Immature natural killer cell (primary cell): Measurements from ENCODE around the gene PAN3. TPM values are rescaled to one million over a fixed set of nuclear protein-coding genes. Genes with fewer than 3 reads are reported as not detected.
"Not testable (repeated sequence)": the region's sequence is repeated elsewhere in the genome, so short reads cannot be mapped to it uniquely, and the experiment has no call there.

Source experiments
- DNase-seq, 3 donors: peaks; one replicate each; pipeline ENCODE4 v3.0.0; 2022; ENCODE audit warnings: mixed read lengths in 1 of 3
- H3K27ac Mint-ChIP-seq, 6 donors: one replicate each; pipeline ENCODE4 v1.8.0; 2020; ENCODE audit warnings: mixed read lengths in 6 of 6, mild to moderate bottlenecking in 5 of 6, inconsistent platforms in 4 of 6, moderate library complexity in 3 of 6
- H3K27me3 Mint-ChIP-seq, 3 donors: one replicate each; pipeline ENCODE4 v1.8.0; 2020 to 2021; ENCODE audit warnings: low read depth in 3 of 3, mild to moderate bottlenecking in 3 of 3, mixed read lengths in 3 of 3, moderate library complexity in 3 of 3, inconsistent platforms in 1 of 3
- H3K36me3 Mint-ChIP-seq, 3 donors: one replicate each; pipeline ENCODE4 v1.8.0; 2020; ENCODE audit warnings: mixed read lengths in 3 of 3, inconsistent platforms in 2 of 3, mild to moderate bottlenecking in 2 of 3
- H3K4me1 Mint-ChIP-seq, 2 donors: one replicate each; pipeline ENCODE4 v1.8.0; 2020; ENCODE audit warnings: inconsistent platforms in 2 of 2, mild to moderate bottlenecking in 2 of 2, mixed read lengths in 2 of 2, moderate library complexity in 1 of 2
- H3K4me3 Mint-ChIP-seq, 5 donors: one replicate each; pipeline ENCODE4 v1.8.0; 2020; ENCODE audit warnings: mild to moderate bottlenecking in 5 of 5, mixed read lengths in 5 of 5, inconsistent platforms in 3 of 5, moderate library complexity in 3 of 5
- H3K9me3 Mint-ChIP-seq, 6 donors: one replicate each; pipeline ENCODE4 v1.8.0; 2020; ENCODE audit warnings: mild to moderate bottlenecking in 6 of 6, mixed read lengths in 6 of 6, inconsistent platforms in 4 of 6, moderate library complexity in 3 of 6
- polyA plus RNA-seq, 3 donors: library from polyadenylated mRNA; unstranded; fragments of 300-500 nt; fragmentation: Illumina TruSeq; gene quantifications; one replicate each; pipeline ENCODE4 v1.2.3, GENCODE V29; 2021

The PAN3 gene
- polyA plus RNA-seq, 3 donors from 2014 or later = 3.4 to 6.0 (median 4.2) TPM

DNA sequence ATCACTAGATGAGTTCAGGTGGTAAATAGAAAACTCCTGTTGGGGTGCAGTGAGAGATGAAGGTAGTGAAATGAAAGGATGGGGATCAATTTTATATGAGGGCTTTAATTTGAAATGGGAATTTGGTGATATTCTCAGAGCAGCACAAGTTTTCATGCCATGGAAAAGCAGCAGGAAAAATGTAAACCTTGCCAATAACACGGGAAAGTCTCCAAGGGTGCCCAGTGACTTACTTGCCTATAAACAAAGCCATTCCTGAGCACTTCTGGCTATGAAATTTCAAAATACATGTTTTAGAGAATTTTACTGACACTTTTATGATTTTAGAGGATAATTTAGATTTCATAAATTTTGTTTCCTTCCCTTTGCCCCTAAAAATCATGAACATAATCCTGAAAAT lies 21.6 kb upstream of the PAN3 start:
- no peak overlapping the region for H3K4me3 Mint-ChIP-seq
- no peak for DNase-seq
- no peaks in the 10 kb centered on the region for H3K4me1 Mint-ChIP-seq
- no peaks in the 10 kb centered on the region for H3K9me3 Mint-ChIP-seq
- no peak overlapping the region for H3K27ac Mint-ChIP-seq
- peaks cover 3 to 15% (median 3%) of the 10 kb centered on the region in 3 donors for H3K27me3 Mint-ChIP-seq
- no peaks in the 10 kb centered on the region for H3K36me3 Mint-ChIP-seq

DNA sequence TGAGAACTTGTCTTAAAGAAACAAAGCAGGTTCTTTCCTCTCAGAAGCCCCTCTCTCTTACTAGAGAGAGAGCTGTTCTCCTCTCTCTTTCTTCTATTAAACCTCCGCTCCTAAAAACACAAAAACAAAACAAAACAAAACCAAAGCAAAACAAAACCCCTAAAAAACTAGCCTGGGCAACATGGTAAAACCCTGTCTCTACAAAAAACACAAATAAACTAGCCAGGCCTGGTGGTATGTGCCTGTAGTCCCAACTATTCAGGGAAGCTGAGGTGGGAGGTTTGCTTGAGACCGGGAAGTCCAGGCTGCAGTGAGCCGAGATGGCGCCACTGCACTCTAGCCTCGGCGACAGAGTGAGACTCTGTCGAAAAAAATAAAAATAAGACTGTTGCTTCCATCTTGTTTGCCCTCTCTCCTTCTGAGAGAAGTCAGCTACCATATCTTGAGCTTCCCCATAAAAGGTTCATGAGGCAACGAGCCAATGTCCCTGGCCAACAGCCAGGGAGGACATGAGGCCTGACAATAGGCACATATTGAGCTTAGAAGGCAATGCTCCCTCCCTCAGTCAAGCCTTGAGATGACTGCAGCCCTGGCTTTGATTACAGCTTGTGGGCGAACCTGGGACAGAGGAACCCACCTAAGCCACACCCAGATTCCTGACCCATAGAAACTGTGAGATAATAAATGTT lies 20.5 kb upstream of the PAN3 start:
- Mint-ChIP-seq H3K4me3 (no peak overlapping the region), H3K4me1 (no peaks in the 10 kb centered on the region), H3K27me3 (peaks cover 3 to 18% (median 3%) of the 10 kb centered on the region in 3 donors), H3K36me3 (no peaks in the 10 kb centered on the region), H3K27ac (no peak overlapping the region), H3K9me3 (no peaks in the 10 kb centered on the region)
- DNase-seq = no peak

DNA sequence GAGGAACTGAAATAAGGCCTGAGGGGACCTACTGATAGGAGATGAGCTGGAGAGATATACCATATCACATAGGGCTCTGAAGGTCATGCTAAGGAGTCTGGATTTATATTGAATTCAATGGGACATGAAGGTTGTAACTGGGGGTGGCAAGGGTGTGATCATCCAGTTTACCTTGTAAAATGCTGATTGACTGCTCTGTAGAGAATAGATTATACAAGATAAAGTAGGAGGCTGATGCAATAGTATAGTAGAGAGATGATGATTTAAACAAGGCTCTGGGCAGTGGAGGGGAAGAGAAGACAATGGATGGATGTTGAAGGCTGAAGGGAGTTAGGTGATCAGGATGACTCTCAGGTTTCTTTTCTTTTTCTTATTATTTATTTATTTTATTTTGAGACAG lies 18.0 kb upstream of the PAN3 start:
- H3K27me3 Mint-ChIP-seq = peaks cover 3 to 18% (median 3%) of the 10 kb centered on the region in 3 donors
- H3K36me3 Mint-ChIP-seq = no peaks in the 10 kb centered on the region
- H3K4me1 Mint-ChIP-seq = no peaks in the 10 kb centered on the region
- no peak for DNase-seq
- H3K9me3 Mint-ChIP-seq = no peaks in the 10 kb centered on the region
- H3K27ac Mint-ChIP-seq = no peak overlapping the region
- H3K4me3 Mint-ChIP-seq = no peak overlapping the region

DNA sequence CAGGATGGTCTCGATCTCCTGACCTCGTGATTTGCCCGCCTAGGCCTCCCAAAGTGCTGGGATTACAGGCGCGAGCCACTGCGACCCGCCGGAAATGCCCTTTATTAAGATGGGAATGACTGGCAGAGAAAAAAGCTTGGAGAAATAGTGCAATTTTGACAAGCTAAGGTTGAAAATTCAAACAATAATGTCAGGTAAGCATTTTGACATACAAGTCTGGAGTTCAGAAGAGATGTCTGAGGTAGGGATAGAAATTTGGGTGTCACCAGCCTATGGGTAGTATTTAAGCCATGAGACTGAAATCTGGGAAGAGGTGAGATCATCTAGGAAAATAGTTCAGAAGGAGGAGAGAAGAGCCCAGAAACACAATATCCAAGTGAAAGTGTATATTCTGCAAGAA lies 17.1 kb upstream of the PAN3 start:
- H3K4me3 Mint-ChIP-seq = peak overlapping the region in 1 of 5 donors; percentile 31
- no peaks in the 10 kb centered on the region for H3K36me3 Mint-ChIP-seq
- H3K27me3 Mint-ChIP-seq = peaks cover 3 to 18% (median 3%) of the 10 kb centered on the region in 3 donors
- no peaks in the 10 kb centered on the region for H3K4me1 Mint-ChIP-seq
- H3K27ac Mint-ChIP-seq = no peak overlapping the region
- DNase-seq = no peak
- H3K9me3 Mint-ChIP-seq = no peaks in the 10 kb centered on the region

DNA sequence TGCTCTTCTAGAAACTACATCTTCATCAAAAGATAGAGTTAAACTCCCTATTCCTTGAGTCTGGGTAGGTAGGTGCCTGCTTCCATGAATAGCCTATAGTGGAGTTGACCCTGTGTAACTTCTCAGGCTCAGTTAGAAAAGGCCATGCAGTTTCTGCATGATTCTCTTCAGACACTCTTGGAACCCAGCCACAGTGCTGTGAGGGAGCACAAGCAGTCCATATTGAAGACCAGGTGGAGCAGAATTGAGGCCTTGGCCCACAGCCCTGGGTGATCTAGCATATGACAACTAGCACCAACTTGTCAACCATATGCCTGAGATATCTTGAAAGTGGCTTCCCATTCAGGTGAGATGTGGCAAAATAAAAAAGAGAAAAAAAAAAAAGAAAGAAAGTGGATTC lies 10.3 kb upstream of the PAN3 start:
- Mint-ChIP-seq H3K4me3 (no peak overlapping the region), H3K27me3 (peaks cover 0 to 2% (median 0%) of the 10 kb centered on the region in 3 donors), H3K9me3 (no peaks in the 10 kb centered on the region), H3K36me3 (no peaks in the 10 kb centered on the region), H3K27ac (no peak overlapping the region), H3K4me1 (no peaks in the 10 kb centered on the region)
- no peak for DNase-seq

DNA sequence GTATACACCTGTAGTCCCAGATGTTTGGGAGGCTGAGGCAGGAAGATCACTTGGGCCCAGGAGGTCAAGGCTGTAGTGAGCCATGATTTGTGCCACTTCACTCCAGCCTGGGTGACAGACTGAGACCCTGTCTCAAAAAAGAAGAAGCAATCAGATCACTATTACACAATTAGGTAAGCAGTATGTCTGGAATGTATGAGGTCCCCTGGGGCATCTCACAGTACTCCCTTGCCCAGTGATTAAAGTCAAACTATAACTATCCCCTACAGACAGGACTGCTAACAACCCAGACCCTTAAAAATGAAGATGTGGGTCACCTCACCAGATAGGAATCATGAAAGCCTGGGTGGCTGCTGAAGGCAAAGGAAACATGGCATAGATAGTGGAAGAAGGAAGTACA lies 9.4 kb upstream of the PAN3 start:
- Mint-ChIP-seq H3K27me3 (peaks cover 0 to 2% (median 0%) of the 10 kb centered on the region in 3 donors), H3K9me3 (no peaks in the 10 kb centered on the region), H3K36me3 (no peaks in the 10 kb centered on the region), H3K27ac (no peak overlapping the region), H3K4me3 (no peak overlapping the region), H3K4me1 (no peaks in the 10 kb centered on the region)
- no peak for DNase-seq

DNA sequence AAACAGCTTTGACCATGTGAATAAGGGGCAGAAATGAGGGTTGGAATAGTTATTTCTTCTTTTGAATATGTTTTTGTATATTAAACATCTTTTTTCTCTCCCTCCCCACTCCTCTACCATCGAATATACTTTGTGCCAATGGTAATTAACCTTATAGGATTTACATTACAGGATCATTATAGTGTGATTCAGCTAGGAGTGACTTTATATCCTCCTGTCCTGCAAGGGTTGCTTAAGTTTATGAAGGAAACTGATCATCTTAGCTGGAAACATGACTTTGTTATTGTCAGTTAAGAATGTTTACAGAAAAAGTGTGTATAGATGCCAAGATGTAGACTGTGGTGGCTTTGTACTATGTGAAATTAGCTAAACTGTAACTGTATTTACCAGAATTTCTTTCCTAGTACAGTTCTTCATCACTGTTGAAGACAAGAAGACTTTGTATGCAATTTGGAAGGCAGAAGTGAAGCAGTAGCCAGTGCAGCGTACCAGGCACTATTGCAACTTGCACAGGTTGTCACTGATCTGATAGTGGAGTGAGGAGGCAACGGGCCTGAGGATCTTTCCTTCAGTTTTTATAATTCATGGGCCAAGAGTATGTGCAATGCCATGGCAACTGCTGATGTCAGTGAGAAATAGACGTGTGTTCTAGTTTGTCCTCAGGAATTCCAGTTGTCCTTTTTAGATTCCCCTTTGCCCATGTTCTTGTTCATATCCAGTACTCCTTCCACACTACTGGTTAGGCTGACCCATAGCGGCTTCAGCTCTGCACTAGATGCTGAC lies 8.2 kb upstream of the PAN3 start:
- no peaks in the 10 kb centered on the region for H3K9me3 Mint-ChIP-seq
- H3K27me3 Mint-ChIP-seq = peaks cover 0 to 2% (median 0%) of the 10 kb centered on the region in 3 donors
- H3K27ac Mint-ChIP-seq = no peak overlapping the region
- no peak for DNase-seq
- no peaks in the 10 kb centered on the region for H3K36me3 Mint-ChIP-seq
- H3K4me1 Mint-ChIP-seq = no peaks in the 10 kb centered on the region
- no peak overlapping the region for H3K4me3 Mint-ChIP-seq

DNA sequence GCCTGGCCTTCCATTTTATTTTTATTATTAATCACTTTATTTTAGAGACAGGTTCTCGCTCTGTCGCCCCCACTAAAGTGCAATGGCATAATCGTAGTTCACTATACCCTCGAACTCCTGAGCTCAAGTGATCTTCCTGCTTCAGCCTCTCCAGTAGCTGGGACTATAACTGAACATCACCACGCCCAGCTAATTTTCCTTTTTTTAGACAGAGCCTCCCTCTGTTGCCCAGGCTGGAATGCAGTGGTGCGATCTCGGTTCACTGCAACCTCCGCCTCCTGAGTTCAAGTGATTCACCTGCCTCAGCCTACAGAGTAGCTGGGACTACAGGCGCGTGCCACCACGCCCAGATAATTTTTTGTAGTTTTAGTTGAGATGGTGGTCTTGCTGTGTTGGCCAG lies 6.7 kb upstream of the PAN3 start:
- Mint-ChIP-seq H3K4me1 (peaks cover 8 to 11% of the 10 kb centered on the region in 2 donors), H3K27ac (no peak overlapping the region), H3K4me3 (no peak overlapping the region), H3K36me3 (no peaks in the 10 kb centered on the region), H3K9me3 (no peaks in the 10 kb centered on the region), H3K27me3 (no peaks in the 10 kb centered on the region)
- no peak for DNase-seq

DNA sequence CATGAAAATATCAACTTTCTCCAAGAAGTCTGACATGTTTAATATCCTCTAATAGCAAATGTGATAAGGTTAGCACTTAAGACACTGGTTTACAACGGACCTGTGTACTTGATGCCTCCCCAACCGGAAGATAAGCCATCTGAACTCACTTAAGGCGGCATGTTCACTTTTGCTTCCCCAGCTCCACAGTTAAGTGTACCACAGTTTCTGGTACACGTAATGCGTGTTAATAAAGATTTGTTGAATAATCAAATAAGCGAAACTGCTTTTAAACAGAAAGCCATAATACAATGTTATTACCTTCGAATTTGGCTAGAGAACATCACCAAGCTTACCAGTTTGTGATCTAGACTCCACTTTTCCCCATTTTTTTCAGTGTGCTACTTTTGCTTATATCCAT lies 1.4 kb upstream of the PAN3 start:
- DNase-seq = peak in 1 of 3 donors; percentile 6

DNA sequence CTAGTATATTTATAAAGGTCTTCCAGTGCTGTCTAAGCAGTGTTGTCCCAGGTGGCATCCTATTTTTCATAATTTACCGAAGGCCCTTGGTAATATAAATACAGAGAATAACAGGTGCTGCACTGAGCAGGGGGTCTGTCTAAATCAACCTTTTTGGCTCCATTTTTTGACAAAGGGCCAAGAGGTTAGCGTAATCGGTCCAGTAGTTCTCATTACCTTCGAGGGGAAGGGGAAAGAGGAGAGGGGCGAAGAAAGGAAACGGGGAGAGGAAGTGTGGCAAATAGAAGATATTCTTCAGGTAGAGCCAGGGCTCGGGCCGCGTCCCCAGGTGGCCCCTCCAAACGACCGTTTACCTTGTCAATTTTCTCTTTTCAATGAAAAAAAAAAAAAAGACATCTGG lies 749 bp upstream of the PAN3 start:
- Mint-ChIP-seq H3K36me3 (no peaks in the 10 kb centered on the region), H3K9me3 (no peaks in the 10 kb centered on the region), H3K4me1 (peaks cover 51 to 54% of the 10 kb centered on the region in 2 donors), H3K4me3 (peak overlapping the region; percentile 92 to 99 (median 94)), H3K27me3 (peaks cover 14 to 21% (median 19%) of the 10 kb centered on the region in 3 donors), H3K27ac (peak overlapping the region; percentile 85 to 99 (median 97))
- no peak for DNase-seq

More for the DNA sequence above, 1.4 kb upstream of the PAN3 start:
- H3K27me3 Mint-ChIP-seq = peaks cover 14 to 21% (median 19%) of the 10 kb centered on the region in 3 donors
- peaks cover 44 to 48% of the 10 kb centered on the region in 2 donors for H3K4me1 Mint-ChIP-seq
- no peaks in the 10 kb centered on the region for H3K9me3 Mint-ChIP-seq
- H3K27ac Mint-ChIP-seq = peak overlapping the region; percentile 85 to 99 (median 97)
- H3K4me3 Mint-ChIP-seq = peak overlapping the region; percentile 92 to 99 (median 94)
- H3K36me3 Mint-ChIP-seq = no peaks in the 10 kb centered on the region

DNA sequence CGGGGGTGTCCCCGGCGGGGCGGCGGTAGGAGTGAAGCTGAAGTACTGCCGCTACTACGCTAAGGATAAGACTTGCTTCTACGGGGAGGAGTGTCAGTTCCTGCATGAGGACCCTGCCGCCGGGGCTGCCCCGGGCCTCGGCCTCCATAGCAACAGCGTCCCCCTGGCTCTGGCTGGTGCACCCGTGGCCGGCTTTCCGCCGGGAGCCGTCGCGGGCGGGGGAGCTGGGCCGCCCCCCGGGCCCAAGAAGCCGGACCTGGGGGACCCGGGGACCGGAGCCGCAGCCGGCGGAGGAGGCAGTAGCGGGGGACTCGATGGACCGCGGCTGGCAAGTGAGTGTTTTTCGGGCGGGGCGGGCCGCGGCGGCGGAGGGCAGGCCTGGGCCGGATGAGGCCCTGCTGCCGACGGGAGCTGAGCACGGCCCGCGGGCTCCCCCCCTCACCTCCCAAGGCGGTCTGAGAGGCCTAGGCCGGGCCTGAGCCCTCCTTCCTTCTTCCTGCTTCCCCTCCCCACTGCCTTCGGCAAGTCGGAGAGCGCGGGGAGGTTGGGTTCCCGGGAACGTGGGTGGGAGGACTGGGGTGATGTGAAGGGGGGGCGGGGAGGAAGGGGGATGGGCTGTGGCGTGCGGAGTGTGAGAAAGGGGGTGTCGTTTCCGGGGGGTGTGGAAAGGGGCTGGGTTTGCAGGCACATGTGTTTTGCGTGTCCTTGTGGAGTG lies 568 bp downstream of the PAN3 start:
- DNase-seq = peak; percentile 83 to 88 (median 86)
- Mint-ChIP-seq H3K4me3 (peak overlapping the region; percentile 92 to 95 (median 94)), H3K4me1 (peaks cover 63 to 64% of the 10 kb centered on the region in 2 donors), H3K27ac (peak overlapping the region; percentile 85 to 99 (median 96)), H3K36me3 (no peaks in the 10 kb centered on the region), H3K9me3 (no peaks in the 10 kb centered on the region), H3K27me3 (peaks cover 14 to 21% (median 19%) of the 10 kb centered on the region in 3 donors)

DNA sequence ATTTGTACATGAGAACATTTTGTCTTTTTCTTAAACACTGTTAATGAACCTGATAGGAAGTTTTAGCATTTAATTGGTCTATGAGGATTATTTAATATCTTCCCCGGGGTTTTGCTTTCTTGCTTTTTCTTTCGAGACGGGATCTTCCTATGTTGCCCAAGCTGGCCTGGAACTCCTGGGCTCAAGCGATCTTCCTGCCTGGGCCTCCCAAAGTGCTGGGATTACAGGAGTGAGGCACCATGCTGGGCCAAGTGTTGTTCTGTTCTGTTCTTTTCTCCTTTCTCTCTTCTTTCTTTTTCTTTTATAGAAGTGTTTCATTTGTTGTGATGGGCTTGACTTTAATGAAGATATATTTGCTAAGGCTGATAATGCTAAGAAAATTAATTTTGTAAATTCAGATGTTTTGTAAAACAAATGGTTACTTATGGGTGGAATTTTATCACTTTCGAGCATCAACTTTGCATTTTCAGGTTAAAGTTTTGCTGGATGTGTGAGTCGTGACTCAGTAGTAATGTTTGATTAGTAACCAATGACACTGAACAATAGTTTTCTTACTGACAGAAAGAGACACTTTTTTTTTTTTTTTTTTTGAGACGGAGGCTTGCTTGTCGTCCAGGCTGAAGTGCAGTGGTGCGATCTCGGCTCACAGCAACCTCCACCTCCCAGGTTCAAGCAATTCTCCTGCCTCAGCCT lies 2.2 kb downstream of the PAN3 start:
- Mint-ChIP-seq H3K4me3 (peak overlapping the region; percentile 92 to 95 (median 94)), H3K36me3 (no peaks in the 10 kb centered on the region), H3K9me3 (no peaks in the 10 kb centered on the region), H3K27ac (peak overlapping the region; percentile 85 to 99 (median 96)), H3K4me1 (peaks cover 66 to 78% of the 10 kb centered on the region in 2 donors), H3K27me3 (peaks cover 14 to 21% (median 19%) of the 10 kb centered on the region in 3 donors)
- DNase-seq = no peak

DNA sequence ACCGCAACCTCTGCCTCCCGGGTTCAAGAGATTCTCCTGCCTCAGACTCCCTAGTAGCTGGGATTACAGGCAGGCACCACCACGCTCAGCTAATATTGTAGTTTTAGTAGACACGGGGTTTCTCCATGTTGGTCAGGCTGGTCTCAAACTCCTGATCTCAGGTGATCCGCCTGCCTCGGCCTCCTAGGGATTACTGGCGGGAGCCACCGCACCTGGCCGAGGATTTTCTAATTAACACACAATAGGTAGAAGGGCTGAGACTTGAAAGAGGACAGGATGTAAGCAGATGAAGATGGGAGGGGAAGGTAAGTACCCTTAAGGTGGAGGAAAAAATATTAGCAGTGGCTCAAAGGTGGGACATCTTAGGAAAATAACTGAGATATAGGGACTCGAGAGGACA lies 3.2 kb downstream of the PAN3 start:
- peaks cover 61 to 79% of the 10 kb centered on the region in 2 donors for H3K4me1 Mint-ChIP-seq
- not testable (repeated sequence) for H3K9me3 Mint-ChIP-seq, DNase-seq, H3K36me3 Mint-ChIP-seq
- H3K27me3 Mint-ChIP-seq = peaks cover 14 to 21% (median 21%) of the 10 kb centered on the region in 3 donors
- H3K4me3 Mint-ChIP-seq = peak overlapping the region; percentile 42 to 66 (median 50)
- H3K27ac Mint-ChIP-seq = peak overlapping the region; percentile 9 to 65 (median 48)
